Tibial nerve (tissue), 4 donors: ENCODE data around the gene MARCO. TPM values are rescaled to one million over a fixed set of nuclear protein-coding genes. Genes with fewer than 3 reads are reported as not detected.
"Not testable (repeated sequence)": the region's sequence is repeated elsewhere in the genome, so short reads cannot be mapped to it uniquely, and the experiment has no call there.

ENCODE experiments used
- DNase-seq, 2 donors: peaks; one replicate each; pipeline ENCODE4 v3.0.0-alpha.2; 2019; ENCODE audit warnings: low spot score in 2 of 2
- H3K27ac ChIP-seq, 4 donors: fragments of 200-600 bp; sonication (generic) in 3 of 4; one replicate each; pipeline ENCODE4 v1.5.1; 2017 to 2019; ENCODE audit warnings: mild to moderate bottlenecking in 1 of 4
- H3K27me3 ChIP-seq, 2 donors: fragments of 200-600 bp; sonication (generic) in 1 of 2; one replicate each; pipeline versions ENCODE4 v1.5.1 to v1.6.0; 2017 to 2019
- H3K36me3 ChIP-seq, 3 donors: fragments of 200-600 bp; sonication (generic); one replicate each; pipeline ENCODE4 v1.5.1; 2018 to 2019
- H3K4me1 ChIP-seq, 4 donors: fragments of 200-600 bp; sonication (generic) in 3 of 4; one replicate each; pipeline ENCODE4 v1.5.1; 2017 to 2019
- H3K4me3 ChIP-seq, 4 donors: fragments of 200-600 bp; sonication (generic) in 3 of 4; one replicate each; pipeline ENCODE4 v1.5.1; 2017 to 2019; ENCODE audit warnings: mild to moderate bottlenecking in 1 of 4, moderate library complexity in 1 of 4
- H3K9me3 ChIP-seq, 4 donors: fragments of 200-600 bp; sonication (generic) in 3 of 4; one replicate each; pipeline ENCODE4 v1.5.1; 2017 to 2019
- CTCF ChIP-seq, 5 experiments: fragments of 200-600 bp in 3 of 5; fragments of 450-650 bp in 2 of 5; sonication (generic) in 3 of 5; IDR thresholded peaks; one replicate each; pipeline ENCODE4 v1.5.1; 2016 to 2019; ENCODE audit warnings: antibody characterized with exemption in 5 of 5, mild to moderate bottlenecking in 3 of 5, moderate library complexity in 2 of 5
- EP300 ChIP-seq, 2 donors: sonication (generic); formaldehyde crosslinking; IDR thresholded peaks; one replicate each; pipeline ENCODE4 v1.6.1; 2017; ENCODE audit warnings: antibody characterized with exemption in 2 of 2, mild to moderate bottlenecking in 1 of 2
- POLR2A ChIP-seq, 2 donors: fragments of 450-650 bp; IDR thresholded peaks; one replicate each; pipeline ENCODE4 v1.6.1; 2017; ENCODE audit warnings: antibody characterized with exemption in 2 of 2, mild to moderate bottlenecking in 2 of 2, moderate library complexity in 2 of 2
- WGBS, 2 donors: methylation state at CpG; one replicate each; pipeline ENCODE4 v1.1.5; 2018; 5-methylcytosine and 5-hydroxymethylcytosine counted together
- total RNA-seq, 4 donors: library from RNA; depleted of rRNA; stranded (reverse); fragments of >200 nt; gene quantifications; one replicate each; pipeline ENCODE4 v1.1.0, GENCODE V29; 2016

Gene MARCO
- total RNA-seq, 4 donors from 2014 or later = 11.1 to 59.4 (median 14.8) TPM

DNA sequence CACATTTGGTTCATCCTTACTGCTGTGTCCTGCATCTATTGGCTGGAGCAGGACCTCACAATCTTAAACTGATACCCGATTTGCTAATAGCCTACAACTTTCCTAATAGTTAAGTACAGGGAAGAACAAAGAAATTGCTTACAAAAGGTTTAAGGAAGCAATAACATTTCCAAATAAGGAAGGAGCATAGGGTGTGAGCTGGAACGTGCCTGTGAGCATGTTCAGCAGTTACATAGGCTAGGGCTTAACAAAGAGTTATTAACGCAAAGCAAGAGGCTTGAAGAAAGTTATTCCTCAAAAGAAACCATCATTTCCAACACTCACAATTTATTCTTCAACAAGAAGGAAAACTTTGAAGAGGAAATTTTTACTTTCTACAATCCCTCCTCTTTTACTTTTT is 6.3 kb downstream of the MARCO start:
- not testable (repeated sequence) for H3K36me3 ChIP-seq, H3K9me3 ChIP-seq, H3K4me3 ChIP-seq, DNase-seq, H3K27ac ChIP-seq, H3K27me3 ChIP-seq, H3K4me1 ChIP-seq
- WGBS, 2 donors = 53 to 62% methylated on average over 3 of the region's 3 CpGs
- peak in 1 of 2 donors; percentile 8 for TF ChIP-seq EP300 (IDR thresholded peaks at IDR 0.05)

DNA sequence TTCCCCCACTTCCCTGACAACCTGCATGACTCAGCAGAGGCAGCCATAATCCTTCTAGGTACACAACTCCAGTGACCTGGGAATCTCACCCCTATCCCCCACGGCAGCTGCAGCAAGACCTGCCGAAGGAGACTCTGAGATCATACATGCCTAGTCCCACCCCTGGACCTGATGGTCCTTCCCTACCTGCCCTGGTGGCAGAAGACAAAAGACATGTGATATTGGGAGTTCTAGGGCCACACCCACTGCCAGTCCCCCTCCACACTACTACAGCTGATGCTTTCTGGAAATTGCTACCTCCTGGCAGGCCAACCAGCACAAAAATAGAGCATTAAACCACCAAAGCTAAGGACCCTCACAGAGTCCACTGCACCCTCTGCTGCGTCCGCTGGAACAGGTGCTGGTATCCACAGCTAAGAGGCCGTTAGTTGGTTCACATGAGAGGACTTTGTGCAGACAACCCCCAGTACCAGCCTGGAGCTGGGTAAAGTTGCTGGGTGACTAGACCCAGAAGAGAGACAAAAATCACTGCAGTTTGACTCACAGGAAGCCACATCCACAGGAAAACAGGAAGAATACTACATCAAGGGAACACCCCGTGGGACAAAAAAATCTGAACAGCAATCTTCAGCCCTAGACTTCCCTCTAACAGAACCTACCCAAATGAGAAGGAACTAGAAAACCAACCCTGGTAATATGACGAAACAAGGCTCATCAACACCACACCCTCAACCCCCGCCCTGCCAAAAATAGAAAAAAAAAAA is 12.5 kb downstream of the MARCO start:
- no peak overlapping the region for H3K4me3 ChIP-seq
- H3K27me3 ChIP-seq = no peaks in the 10 kb centered on the region
- TF ChIP-seq CTCF (IDR thresholded peaks at IDR 0.05) (no peak), EP300 (IDR thresholded peaks at IDR 0.05) (peak in 1 of 2 donors; percentile 33)
- peaks cover 0 to 44% (median 0%) of the 10 kb centered on the region in 4 donors for H3K9me3 ChIP-seq
- DNase-seq = no peak
- H3K27ac ChIP-seq = peak overlapping the region in 1 of 4 donors; percentile 28
- WGBS, 2 donors = 74 to 79% methylated on average over 7 to 8 of the region's 8 CpGs
- H3K36me3 ChIP-seq = no peaks in the 10 kb centered on the region
- no peaks in the 10 kb centered on the region for H3K4me1 ChIP-seq

DNA sequence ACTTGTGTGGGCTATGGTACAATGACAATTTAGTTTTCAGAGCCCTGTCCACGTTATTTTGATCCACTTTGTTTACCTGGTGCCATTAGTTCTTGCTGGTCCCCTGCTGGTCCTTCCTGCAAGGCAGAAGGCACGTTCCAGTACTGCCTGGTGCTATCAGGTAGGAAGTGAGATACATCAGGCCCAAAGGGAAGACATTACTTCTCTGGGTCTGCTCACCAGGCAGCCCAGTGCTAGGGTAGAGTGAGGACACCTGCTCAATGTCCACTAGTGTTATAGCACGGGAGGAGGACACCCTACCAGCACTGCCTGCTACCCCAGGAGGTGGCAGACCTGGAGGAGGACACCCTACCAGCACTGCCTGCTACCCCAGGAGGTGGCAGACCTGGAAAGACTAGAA is 23.7 kb downstream of the MARCO start:
- H3K36me3 ChIP-seq = no peaks in the 10 kb centered on the region
- H3K27ac ChIP-seq = no peak overlapping the region
- DNase-seq = no peak
- no peak for TF ChIP-seq POLR2A (IDR thresholded peaks at IDR 0.05)
- no peak for TF ChIP-seq CTCF (IDR thresholded peaks at IDR 0.05)
- no peak for TF ChIP-seq EP300 (IDR thresholded peaks at IDR 0.05)
- WGBS, 2 donors = 37 to 44% methylated on average over 3 of the region's 3 CpGs
- no peaks in the 10 kb centered on the region for H3K4me1 ChIP-seq
- no peak overlapping the region for H3K4me3 ChIP-seq
- peaks cover 0 to 6% (median 0%) of the 10 kb centered on the region in 4 donors for H3K9me3 ChIP-seq
- H3K27me3 ChIP-seq = no peaks in the 10 kb centered on the region

- no peaks in the 10 kb centered on the region for H3K27me3 ChIP-seq
- TF ChIP-seq POLR2A (IDR thresholded peaks at IDR 0.05) (no peak), EP300 (IDR thresholded peaks at IDR 0.05) (no peak), CTCF (IDR thresholded peaks at IDR 0.05) (no peak)
- WGBS, 2 donors = 60 to 80% methylated on average over 6 of the region's 6 CpGs
- H3K4me1 ChIP-seq = no peaks in the 10 kb centered on the region
- no peak overlapping the region for H3K4me3 ChIP-seq
- no peak for DNase-seq
- no peaks in the 10 kb centered on the region for H3K9me3 ChIP-seq
- no peak overlapping the region for H3K27ac ChIP-seq
- H3K36me3 ChIP-seq = no peaks in the 10 kb centered on the region
Observed at GRCh38 chr2:118967124-118967880, 25.3 kb downstream of the MARCO start.

GRCh38 chr2:118968042-118968441 is 26.0 kb downstream of the MARCO start:
- Histone ChIP-seq H3K4me1 (no peaks in the 10 kb centered on the region), H3K9me3 (no peaks in the 10 kb centered on the region), H3K27ac (no peak overlapping the region), H3K27me3 (no peaks in the 10 kb centered on the region), H3K36me3 (no peaks in the 10 kb centered on the region), H3K4me3 (no peak overlapping the region)
- 20 to 30% methylated on average over 3 of the region's 3 CpGs for WGBS, 2 donors
- DNase-seq = no peak
- TF ChIP-seq CTCF (IDR thresholded peaks at IDR 0.05) (no peak), POLR2A (IDR thresholded peaks at IDR 0.05) (no peak), EP300 (IDR thresholded peaks at IDR 0.05) (no peak)
